ENCODE measurements around the gene RASA3.

DNA sequence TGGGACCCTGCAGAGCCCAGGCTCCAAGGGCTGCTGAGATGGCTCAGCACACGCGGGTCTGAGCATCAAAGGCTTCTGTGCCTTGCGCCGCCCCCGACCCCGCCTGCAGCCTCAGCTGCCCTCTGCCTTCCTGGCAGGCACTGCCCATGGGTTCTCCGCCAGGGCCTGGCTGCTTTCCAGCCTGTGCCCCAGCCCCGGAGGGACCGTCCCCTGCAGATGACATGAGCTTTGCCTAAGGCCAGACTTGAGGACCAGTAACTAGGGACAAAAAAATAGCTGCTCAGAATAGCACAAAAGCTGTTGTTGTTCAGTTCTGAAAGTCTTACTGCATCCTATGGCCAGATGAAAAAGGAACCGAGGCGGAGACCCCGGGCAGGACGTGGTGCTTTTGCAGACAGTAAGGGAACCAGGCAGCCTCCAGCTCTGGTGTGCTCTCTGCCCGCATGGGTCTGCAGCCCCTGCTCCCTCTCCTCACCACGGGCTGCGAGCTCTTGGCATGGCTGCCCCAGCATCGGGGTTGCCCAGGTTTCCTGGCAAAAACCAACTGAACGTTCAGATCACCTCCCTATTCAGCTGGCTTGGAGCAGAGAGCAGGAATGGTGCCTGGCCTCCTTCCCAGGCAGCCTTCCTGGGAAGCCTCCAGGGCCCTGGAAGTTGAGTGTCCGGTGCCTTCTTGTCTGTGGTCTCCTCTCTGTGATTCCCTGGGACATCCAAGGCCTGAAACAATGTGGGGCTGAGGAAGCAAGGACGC is 34.1 kb upstream of the RASA3 start:
- no peak for TF ChIP-seq GABPA (IDR thresholded peaks at IDR 0.05; ENCODE audit: low read depth)
- TF ChIP-seq, protein P1, sequence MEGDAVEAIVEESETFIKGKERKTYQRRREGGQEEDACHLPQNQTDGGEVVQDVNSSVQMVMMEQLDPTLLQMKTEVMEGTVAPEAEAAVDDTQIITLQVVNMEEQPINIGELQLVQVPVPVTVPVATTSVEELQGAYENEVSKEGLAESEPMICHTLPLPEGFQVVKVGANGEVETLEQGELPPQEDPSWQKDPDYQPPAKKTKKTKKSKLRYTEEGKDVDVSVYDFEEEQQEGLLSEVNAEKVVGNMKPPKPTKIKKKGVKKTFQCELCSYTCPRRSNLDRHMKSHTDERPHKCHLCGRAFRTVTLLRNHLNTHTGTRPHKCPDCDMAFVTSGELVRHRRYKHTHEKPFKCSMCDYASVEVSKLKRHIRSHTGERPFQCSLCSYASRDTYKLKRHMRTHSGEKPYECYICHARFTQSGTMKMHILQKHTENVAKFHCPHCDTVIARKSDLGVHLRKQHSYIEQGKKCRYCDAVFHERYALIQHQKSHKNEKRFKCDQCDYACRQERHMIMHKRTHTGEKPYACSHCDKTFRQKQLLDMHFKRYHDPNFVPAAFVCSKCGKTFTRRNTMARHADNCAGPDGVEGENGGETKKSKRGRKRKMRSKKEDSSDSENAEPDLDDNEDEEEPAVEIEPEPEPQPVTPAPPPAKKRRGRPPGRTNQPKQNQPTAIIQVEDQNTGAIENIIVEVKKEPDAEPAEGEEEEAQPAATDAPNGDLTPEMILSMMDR (IDR thresholded peaks at IDR 0.05 in 2 of 3, conservative IDR thresholded peaks at IDR 0.05 in 1 of 3; ENCODE audit: control insufficient read depth in 2 of 3, extremely low read depth in 1 of 3, insufficient read depth in 1 of 3, low read depth in 3 of 3, low read length in 3 of 3): no peak
- no peak for TF ChIP-seq CBX5 (IDR thresholded peaks at IDR 0.05; ENCODE audit: low read depth)
- no peak for TF ChIP-seq CEBPB (IDR thresholded peaks at IDR 0.05; ENCODE audit: borderline replicate concordance in 1 of 2, low read depth in 2 of 2, low read length in 2 of 2)
- no peak for TF ChIP-seq KDM1A (IDR thresholded peaks at IDR 0.05; ENCODE audit: borderline replicate concordance)
- no peak for TF ChIP-seq SRF (IDR thresholded peaks at IDR 0.05; ENCODE audit: low read depth in 2 of 2, low read length in 2 of 2)
- TF ChIP-seq EZH2 (IDR thresholded peaks at IDR 0.05; ENCODE audit: borderline replicate concordance, control insufficient read depth, low read depth, low read length): no peak
- TF ChIP-seq TARDBP (IDR thresholded peaks at IDR 0.05; ENCODE audit: borderline replicate concordance): no peak
- no peak for TF ChIP-seq ESRRA (IDR thresholded peaks at IDR 0.05; ENCODE audit: low read length)
- TF ChIP-seq MXI1 (IDR thresholded peaks at IDR 0.05; ENCODE audit: low read depth, low read length): no peak
- TF ChIP-seq EGR1 (IDR thresholded peaks at IDR 0.05; ENCODE audit: borderline replicate concordance in 1 of 2, low read depth in 2 of 2, low read length in 2 of 2): no peak
- no peak for TF ChIP-seq SUZ12 (IDR thresholded peaks at IDR 0.05; ENCODE audit: unreplicated experiment)

Data from GM12878 (cell line).